GM23248 (cell line): ENCODE results near the gene TYROBP.

Source experiments
- EZH2 ChIP-seq: fragments of 200-600 bp; sonication (generic); IDR thresholded peaks from 2 replicates; pipeline ENCODE4 v1.6.1; 2018; ENCODE audit warnings: antibody characterized with exemption, mild to moderate bottlenecking; ENCODE audit not compliant: insufficient read depth, poor library complexity, severe bottlenecking
- EZH2phosphoT487 ChIP-seq: fragments of 200-600 bp; sonication (generic); IDR thresholded peaks from 2 replicates; pipeline ENCODE4 v1.6.1; 2018; ENCODE audit warnings: antibody characterized with exemption, moderate library complexity, mild to moderate bottlenecking, low read depth; ENCODE audit not compliant: insufficient read depth

DNA sequence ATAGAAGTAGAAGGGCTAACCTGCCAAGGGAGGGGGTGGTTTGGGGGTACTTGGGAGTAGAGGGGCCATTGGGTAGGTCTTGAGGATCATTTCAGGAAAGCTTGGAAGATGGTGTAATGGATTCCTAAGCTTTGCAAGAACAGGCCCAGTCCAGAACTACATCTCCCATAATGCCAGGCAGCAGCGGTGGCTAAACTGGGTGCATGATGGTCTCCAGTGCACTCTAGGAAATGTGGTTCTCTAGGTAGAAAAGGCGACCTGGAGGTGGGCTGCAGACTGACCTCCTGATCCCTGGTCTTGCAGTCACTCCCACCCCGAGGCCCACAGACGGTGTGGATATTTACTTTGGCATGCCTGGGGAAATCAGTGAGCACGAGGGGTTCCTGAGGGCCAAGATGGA is 35.9 kb downstream of the TYROBP start:
- no peak for TF ChIP-seq EZH2
- no peak for TF ChIP-seq EZH2phosphoT487
